Inflammatory macrophage (primary cell): ENCODE results near the gene WFDC2.
A peak's percentile ranks its signal among the peaks of the same experiment; 100 is the strongest.
"Not testable (repeated sequence)": the region's sequence is repeated elsewhere in the genome, so short reads cannot be mapped to it uniquely, and the experiment has no call there.

Source experiments
- DNase-seq, 2 donors: peaks; one replicate each; pipeline ENCODE4 v3.0.0-alpha.2; 2020 to 2022

Gene WFDC2

GRCh38 chr20:45452238-45452637 lies 17.3 kb upstream of the WFDC2 start:
- peak in 1 of 2 donors; percentile 10 for DNase-seq

GRCh38 chr20:45452772-45453691 lies 16.5 kb upstream of the WFDC2 start:
- DNase-seq: peak; percentile 61 to 64

- DNase-seq: peak in 1 of 2 donors; percentile 25
Measured at GRCh38 chr20:45456632-45457031, 12.9 kb upstream of the WFDC2 start.

DNA sequence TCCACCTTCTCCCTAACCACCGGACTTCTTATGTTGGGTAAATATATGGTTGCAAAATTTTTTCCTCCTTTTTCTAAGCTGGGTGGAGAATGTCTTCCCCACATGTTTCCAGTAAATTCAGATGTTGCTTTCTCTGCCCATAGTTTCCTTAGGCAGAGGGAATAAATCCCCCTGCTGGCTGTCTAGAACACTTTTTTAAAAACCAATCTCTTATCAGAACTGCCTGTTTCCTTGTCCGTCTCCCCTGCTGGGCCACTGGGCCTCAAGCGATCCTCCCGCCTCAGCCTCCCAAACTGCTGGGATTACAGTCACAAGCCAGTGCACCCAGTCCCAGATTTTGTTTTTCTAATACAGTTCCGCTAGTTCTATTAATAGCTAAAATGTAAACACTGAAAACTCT lies 9.9 kb upstream of the WFDC2 start:
- no peak for DNase-seq

- no peak for DNase-seq
Measured at GRCh38 chr20:45461225-45461624, 8.3 kb upstream of the WFDC2 start.

DNA sequence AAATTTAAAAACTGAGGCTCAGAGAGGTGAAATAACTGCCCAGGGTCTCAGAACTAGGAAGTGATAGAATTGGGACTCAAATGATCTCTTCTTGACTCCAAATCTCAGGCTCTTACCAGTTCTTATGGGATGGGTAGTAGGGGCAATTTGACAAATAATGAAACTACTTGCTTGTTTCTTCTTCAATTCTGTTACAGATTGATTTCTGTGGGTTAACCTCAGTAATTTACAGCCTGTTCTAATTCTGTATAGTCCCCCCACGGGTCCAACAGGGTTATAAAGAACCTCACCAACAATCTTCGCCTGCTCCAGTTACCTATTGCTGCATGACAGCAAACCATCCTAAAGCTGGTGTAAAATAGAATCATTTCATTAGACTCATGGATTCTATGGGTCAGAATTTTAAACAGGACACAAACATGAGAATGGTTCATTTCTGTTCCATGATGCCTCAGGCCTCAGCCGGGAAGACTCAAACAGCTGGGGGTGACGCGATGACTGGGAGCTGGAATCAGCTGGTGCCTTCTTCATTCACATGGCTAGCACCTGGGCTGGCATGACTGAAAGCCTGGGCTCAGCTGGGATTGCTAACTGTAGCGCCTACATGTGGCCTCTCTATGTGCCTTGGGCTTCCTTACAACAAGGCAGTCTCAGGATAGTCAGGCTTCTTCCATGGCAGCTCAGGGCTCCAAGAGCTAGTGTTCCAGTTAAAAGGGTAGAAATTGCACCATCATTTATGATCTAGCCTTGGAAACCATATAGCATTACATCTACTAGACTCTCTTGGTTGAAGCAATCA lies 6.6 kb upstream of the WFDC2 start:
- DNase-seq: no peak

GRCh38 chr20:45463709-45464108 lies 5.8 kb upstream of the WFDC2 start:
- no peak for DNase-seq

GRCh38 chr20:45465491-45466266 lies 3.9 kb upstream of the WFDC2 start:
- peak; percentile 53 to 58 for DNase-seq

DNA sequence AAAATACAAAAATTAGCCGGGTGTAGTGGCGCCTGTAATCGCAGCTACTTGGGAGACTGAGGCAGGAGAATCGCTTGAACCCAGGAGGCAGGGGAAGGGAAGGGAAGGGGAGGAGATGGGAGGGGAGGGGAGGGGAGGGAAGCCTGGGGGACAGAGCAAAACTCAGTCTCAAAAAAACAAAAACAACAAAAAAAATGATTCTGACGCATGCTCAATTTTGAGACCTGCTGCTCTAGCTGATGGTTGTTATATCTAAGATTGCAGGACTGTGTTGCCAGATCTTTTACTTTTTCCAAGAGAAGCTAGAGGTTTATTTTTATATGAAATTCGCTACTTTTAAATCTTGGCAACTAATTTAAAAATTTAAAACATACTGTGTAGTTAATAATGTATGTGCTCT lies 2.4 kb upstream of the WFDC2 start:
- no peak for DNase-seq

GRCh38 chr20:45467861-45468260 lies 1.7 kb upstream of the WFDC2 start:
- no peak for DNase-seq

- DNase-seq: peak in 1 of 2 donors; percentile 26
Measured at GRCh38 chr20:45470262-45470931, 844 bp downstream of the WFDC2 start.

- peak in 1 of 2 donors; percentile 17 for DNase-seq
Measured at GRCh38 chr20:45470937-45471336, 1.4 kb downstream of the WFDC2 start.

DNA sequence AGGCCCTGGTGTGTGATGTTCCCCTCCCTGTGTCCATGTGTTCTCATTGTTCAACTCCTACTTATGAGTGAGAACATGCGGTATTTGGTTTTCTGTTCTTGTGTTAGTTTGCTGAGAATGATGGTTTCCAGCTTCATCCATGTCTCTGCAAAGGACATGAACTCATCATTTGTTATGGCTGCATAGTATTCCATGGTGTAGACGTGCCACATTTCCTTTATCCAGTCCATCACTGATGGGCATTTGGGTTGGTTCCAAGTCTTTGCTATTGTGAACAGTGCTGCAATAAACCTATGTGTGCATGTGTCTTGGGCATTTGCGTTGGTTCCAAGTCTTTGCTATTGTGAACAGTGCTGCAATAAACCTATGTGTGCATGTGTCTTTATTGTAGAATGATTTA lies 2.7 kb downstream of the WFDC2 start:
- not testable (repeated sequence) for DNase-seq

DNA sequence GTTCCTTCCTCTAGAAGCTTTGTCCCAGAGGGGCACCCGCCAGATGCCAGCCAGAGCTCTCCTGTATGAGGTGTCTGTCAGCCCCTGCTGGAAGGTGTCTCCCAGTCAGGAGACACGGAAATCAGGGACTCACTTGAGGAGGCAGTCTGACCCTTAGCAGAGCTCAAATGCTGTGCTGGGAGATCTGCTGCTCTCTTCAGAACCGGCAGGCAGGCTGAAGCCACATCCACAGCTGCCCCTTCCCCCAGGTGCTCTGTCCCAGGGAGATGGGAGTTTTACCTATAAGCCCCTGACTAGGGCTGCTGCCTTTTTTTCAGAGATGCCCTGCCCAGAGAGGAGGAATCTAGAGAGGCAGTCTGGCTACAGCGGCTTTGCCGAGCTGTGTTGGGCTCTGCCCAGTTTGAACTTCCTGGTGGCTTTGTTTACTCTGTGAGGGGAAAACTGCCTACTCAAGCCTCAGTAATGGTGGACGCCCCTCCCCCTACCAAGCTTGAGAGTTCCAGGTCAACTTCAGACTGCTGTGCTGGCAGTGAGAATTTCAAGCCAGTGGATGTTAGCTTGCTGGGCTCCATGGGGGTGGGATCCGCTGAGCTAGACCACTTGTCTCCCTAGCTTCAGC lies 8.1 kb downstream of the WFDC2 start:
- not testable (repeated sequence) for DNase-seq

DNA sequence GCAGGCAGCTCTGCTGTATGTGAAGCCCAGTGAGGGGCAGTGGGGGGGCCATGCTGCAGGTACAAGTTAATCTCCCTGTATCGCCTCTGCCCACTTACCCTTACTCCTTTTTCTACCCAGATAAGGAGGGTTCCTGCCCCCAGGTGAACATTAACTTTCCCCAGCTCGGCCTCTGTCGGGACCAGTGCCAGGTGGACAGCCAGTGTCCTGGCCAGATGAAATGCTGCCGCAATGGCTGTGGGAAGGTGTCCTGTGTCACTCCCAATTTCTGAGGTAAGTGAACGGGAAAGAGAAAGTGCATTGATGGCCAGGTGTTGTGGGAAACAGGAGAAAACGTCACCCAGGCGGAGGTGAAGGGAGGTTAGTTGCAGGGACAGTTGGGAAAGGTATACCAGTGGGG lies 10.3 kb downstream of the WFDC2 start:
- no peak for DNase-seq

DNA sequence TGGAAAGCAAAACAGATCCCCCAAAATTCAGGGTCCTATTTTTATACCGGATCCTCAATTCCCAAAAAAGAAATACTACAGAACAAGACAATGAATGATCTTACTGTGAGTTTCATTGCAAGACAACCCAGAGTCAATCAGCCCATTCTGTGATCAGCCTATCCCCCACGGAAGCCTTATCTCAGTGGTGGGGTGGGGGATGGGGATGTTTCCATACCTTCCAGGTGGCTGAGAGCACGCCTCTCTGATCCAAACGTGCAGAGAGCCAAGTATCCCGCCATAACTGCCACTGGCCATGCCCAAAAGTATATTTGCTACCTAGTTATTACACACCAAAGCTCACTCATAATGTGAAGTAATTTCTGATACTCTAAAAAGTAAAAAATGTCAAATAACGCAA lies 15.1 kb downstream of the WFDC2 start:
- no peak for DNase-seq

- DNase-seq: no peak
Measured at GRCh38 chr20:45485388-45485787, 15.8 kb downstream of the WFDC2 start.

DNA sequence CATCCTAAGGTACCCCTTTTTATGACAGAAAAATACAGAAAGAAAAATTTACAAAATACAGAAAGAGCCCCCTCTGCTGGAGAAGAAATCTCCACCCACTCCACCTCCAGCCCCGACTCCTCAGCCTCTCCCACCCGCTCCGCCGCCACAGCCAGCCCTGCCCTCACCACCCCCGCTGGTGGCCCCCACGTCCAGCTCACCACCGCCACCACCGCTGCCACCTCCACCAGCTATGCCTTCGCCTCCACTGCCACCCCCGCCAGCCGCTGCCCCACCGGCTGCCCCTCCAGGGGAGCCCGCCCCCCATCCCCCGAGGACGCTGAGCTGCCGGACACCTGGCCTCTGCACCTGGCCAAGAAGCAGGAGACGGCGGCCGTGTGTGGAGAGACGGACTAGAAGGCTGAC lies 17.7 kb downstream of the WFDC2 start:
- DNase-seq: no peak

DNA sequence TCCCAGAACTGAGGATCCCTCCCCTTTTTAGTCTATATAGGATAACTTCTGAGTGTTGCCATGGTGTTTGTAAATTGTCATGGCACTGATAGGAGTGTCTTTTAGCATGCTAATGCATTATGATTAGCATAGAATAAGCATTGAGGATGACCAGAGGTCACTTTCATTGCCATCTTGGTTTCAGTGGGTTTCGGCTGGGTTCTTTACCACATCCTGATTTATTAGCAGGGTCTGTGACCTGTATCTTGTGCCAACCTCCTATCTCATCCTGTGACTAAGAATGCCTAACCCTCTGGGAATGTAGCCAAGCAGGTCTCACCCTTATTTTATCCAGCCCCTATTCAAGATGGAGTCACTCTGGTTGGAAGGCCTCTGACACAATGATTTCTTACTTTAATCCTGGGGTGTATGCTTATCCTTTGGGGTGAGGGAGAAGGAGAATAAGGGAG lies 19.6 kb downstream of the WFDC2 start:
- DNase-seq: no peak

DNA sequence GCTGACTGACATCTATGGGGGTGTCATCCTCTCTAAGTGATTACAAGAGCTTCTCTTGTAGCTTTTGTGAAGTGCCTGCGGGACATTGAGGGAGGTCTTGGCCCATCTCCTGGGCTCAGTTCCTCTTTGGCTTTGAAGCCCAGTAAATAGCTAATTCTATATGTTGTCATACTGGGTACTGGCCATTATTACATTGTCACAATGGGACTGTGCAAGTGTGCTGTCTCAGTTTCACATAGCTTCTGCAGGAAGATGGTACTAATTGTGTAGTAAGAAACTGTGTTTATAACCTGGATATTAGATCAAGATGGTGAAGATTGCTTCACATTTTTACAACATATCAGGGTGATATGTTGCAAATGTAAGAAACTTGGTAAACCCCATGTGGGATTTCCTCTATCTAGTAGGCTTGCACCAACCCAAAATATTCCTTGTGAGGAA lies 26.0 kb downstream of the WFDC2 start:
- DNase-seq: peak; percentile 90 to 93

- no peak for DNase-seq
Measured at GRCh38 chr20:45496166-45496565, 26.6 kb downstream of the WFDC2 start.
